H1 (cell line): ENCODE measurements around the gene ATXN2L. TPM values are rescaled to one million over a fixed set of nuclear protein-coding genes. Genes with fewer than 3 reads are reported as not detected.

Experiments used
- CHD1 ChIP-seq: IDR thresholded peaks from 2 replicates; pipeline ENCODE4 v1.6.1; 2012; ENCODE audit warnings: low read depth, low read length, improper control_type of control experiment
- CTBP2 ChIP-seq: IDR thresholded peaks from 2 replicates; pipeline ENCODE4 v1.7.0; 2011; ENCODE audit warnings: borderline replicate concordance, mild to moderate bottlenecking, moderate library complexity, mixed read lengths, low read length; ENCODE audit not compliant: insufficient read depth, insufficient read length
- EGR1 ChIP-seq: IDR thresholded peaks from 2 replicates; pipeline ENCODE4 v1.6.1; 2011; ENCODE audit warnings: low read depth, low read length, borderline replicate concordance
- EP300 ChIP-seq, 2 experiments: IDR thresholded peaks; 1 replicate in 1 of 2; 2 replicates in 1 of 2; pipeline ENCODE4 v1.6.1; 2011 to 2012; ENCODE audit warnings: low read depth in 2 of 2, low read length in 2 of 2, mild to moderate bottlenecking in 2 of 2, borderline replicate concordance in 1 of 2, inconsistent platforms in 1 of 2, moderate library complexity in 1 of 2
- FOSL1 ChIP-seq: IDR thresholded peaks from 2 replicates; pipeline ENCODE4 v1.6.1; 2011; ENCODE audit warnings: mild to moderate bottlenecking, low read depth, low read length, moderate library complexity; ENCODE audit not compliant: insufficient read depth
- HDAC6 ChIP-seq: IDR thresholded peaks from one replicate; pipeline ENCODE4 v1.7.1; 2012; ENCODE audit warnings: low read depth, mild to moderate bottlenecking, inconsistent platforms, low read length, moderate library complexity
- KDM5A ChIP-seq: fragments of 200-600 bp; IDR thresholded peaks from 2 replicates; pipeline ENCODE4 v1.7.1; 2012; ENCODE audit warnings: mild to moderate bottlenecking, low read length, inconsistent platforms, mixed read lengths
- MAFK ChIP-seq: IDR thresholded peaks from 2 replicates; pipeline ENCODE4 v1.6.1; 2012; ENCODE audit warnings: low read depth, mild to moderate bottlenecking, improper control_type of control experiment, low read length
- NANOG ChIP-seq: IDR thresholded peaks from 2 replicates; pipeline ENCODE4 v1.6.1; 2011; ENCODE audit warnings: low read length, low read depth, mild to moderate bottlenecking, inconsistent platforms; ENCODE audit not compliant: insufficient read depth, poor library complexity, severe bottlenecking
- PHF8 ChIP-seq: fragments of 200-600 bp; sonication (generic); conservative IDR thresholded peaks from 2 replicates; pipeline ENCODE4 v1.7.1; 2012; ENCODE audit warnings: low read depth, mild to moderate bottlenecking, inconsistent platforms, low read length, moderate library complexity
- RFX5 ChIP-seq: IDR thresholded peaks from 2 replicates; pipeline ENCODE4 v1.6.1; 2011; ENCODE audit warnings: low read depth, low read length, improper control_type of control experiment, borderline replicate concordance
- SIN3A ChIP-seq, 2 experiments: IDR thresholded peaks in 1 of 2; conservative IDR thresholded peaks in 1 of 2; 2 replicates each; pipeline ENCODE4 v1.6.1; 2011 to 2012; ENCODE audit warnings: low read length in 2 of 2, improper control_type of control experiment in 1 of 2, low read depth in 1 of 2, mild to moderate bottlenecking in 1 of 2
- SP2 ChIP-seq: IDR thresholded peaks from 2 replicates; pipeline ENCODE4 v1.6.1; 2012; ENCODE audit warnings: mild to moderate bottlenecking, low read length, inconsistent platforms
- SUZ12 ChIP-seq: fragments of 200-600 bp; sonication (generic); IDR thresholded peaks from 2 replicates; pipeline ENCODE4 v1.6.1; 2012; ENCODE audit warnings: mild to moderate bottlenecking, inconsistent platforms, low read length, moderate library complexity, mixed read lengths
- TAF1 ChIP-seq: IDR thresholded peaks from 2 replicates; pipeline ENCODE4 v1.6.1; 2011; ENCODE audit warnings: mild to moderate bottlenecking, low read depth, low read length
- TAF7 ChIP-seq: optimal IDR thresholded peaks from 2 replicates; pipeline ENCODE3; 2011; ENCODE audit warnings: low read depth, mild to moderate bottlenecking, inconsistent platforms, low read length, moderate library complexity, borderline replicate concordance
- YY1 ChIP-seq: IDR thresholded peaks from 2 replicates; pipeline ENCODE4 v1.6.1; 2011; ENCODE audit warnings: low read depth, mild to moderate bottlenecking, low read length
- polyA plus RNA-seq, 7 experiments: library from polyadenylated mRNA; depleted of rRNA in 3 of 7; stranded (reverse) in 5 of 7; unstranded in 2 of 7; fragments of >200 nt in 5 of 7; fragments of 200-250 nt in 2 of 7; gene quantifications; 1 replicate in 5 of 7; 2 replicates in 1 of 7; 4 replicates in 1 of 7; pipeline versions ENCODE4 v1.2.1 to v1.2.3, GENCODE V29; 2011 to 2013; ENCODE audit warnings: missing spikeins in 2 of 7, mixed read lengths in 2 of 7
- total RNA-seq: library from RNA; stranded (reverse); fragmentation: NEBNext Ultra II Directional; extraction: Animal tissue kit (Norgen Biotek cat#: 25700); gene quantifications from 2 replicates; pipeline ENCODE4 v1.2.1, GENCODE V29; 2021
- TF ChIP-seq, protein P1 (sequence below): IDR thresholded peaks from 2 replicates; pipeline ENCODE4 v1.6.1; 2011; ENCODE audit warnings: low read length, improper control_type of control experiment
- TF ChIP-seq, protein P2 (sequence below): IDR thresholded peaks from 2 replicates; pipeline ENCODE4 v1.6.1; 2011; ENCODE audit warnings: low read depth, mild to moderate bottlenecking, low read length; ENCODE audit not compliant: insufficient read depth

The ATXN2L gene
- total and polyA plus RNA-seq, 2 of the 8 experiments (the other 6 are each of a cell fraction or from before 2014, with no cell fraction given), result 79.1 to 227 TPM

- no peak for TF ChIP-seq RFX5
- TF ChIP-seq EP300 (IDR thresholded peaks at IDR 0.05; ENCODE audit: borderline replicate concordance in 1 of 2, low read depth in 2 of 2, low read length in 2 of 2), result peak in 1 of 2 experiments; percentile 65; a peak in 1 of 3 replicates
- no peak for TF ChIP-seq TAF1
- TF ChIP-seq, protein P1, sequence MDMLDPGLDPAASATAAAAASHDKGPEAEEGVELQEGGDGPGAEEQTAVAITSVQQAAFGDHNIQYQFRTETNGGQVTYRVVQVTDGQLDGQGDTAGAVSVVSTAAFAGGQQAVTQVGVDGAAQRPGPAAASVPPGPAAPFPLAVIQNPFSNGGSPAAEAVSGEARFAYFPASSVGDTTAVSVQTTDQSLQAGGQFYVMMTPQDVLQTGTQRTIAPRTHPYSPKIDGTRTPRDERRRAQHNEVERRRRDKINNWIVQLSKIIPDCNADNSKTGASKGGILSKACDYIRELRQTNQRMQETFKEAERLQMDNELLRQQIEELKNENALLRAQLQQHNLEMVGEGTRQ, result no peak
- TF ChIP-seq, protein P2, sequence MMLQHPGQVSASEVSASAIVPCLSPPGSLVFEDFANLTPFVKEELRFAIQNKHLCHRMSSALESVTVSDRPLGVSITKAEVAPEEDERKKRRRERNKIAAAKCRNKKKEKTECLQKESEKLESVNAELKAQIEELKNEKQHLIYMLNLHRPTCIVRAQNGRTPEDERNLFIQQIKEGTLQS, result no peak
- TF ChIP-seq MAFK, result no peak
- TF ChIP-seq TAF7, result no peak
- no peak for TF ChIP-seq SP2
- no peak for TF ChIP-seq CHD1
- TF ChIP-seq SUZ12, result no peak
- no peak for TF ChIP-seq SIN3A (conservative IDR thresholded peaks at IDR 0.05 in 1 of 2, IDR thresholded peaks at IDR 0.05 in 1 of 2; ENCODE audit: low read depth in 1 of 2, low read length in 2 of 2)
- TF ChIP-seq PHF8, result no peak
- no peak for TF ChIP-seq EGR1
- no peak for TF ChIP-seq NANOG
- TF ChIP-seq KDM5A, result no peak
- no peak for TF ChIP-seq HDAC6
- no peak for TF ChIP-seq FOSL1
- TF ChIP-seq CTBP2, result no peak
- TF ChIP-seq YY1, result no peak
Measured at GRCh38 chr16:28873543-28874201, 50.9 kb downstream of the ATXN2L start (continued).
